ENCODE results near the gene OXNAD1.
"Not testable (repeated sequence)": the region's sequence is repeated elsewhere in the genome, so short reads cannot be mapped to it uniquely, and the experiment has no call there.

The OXNAD1 gene

DNA sequence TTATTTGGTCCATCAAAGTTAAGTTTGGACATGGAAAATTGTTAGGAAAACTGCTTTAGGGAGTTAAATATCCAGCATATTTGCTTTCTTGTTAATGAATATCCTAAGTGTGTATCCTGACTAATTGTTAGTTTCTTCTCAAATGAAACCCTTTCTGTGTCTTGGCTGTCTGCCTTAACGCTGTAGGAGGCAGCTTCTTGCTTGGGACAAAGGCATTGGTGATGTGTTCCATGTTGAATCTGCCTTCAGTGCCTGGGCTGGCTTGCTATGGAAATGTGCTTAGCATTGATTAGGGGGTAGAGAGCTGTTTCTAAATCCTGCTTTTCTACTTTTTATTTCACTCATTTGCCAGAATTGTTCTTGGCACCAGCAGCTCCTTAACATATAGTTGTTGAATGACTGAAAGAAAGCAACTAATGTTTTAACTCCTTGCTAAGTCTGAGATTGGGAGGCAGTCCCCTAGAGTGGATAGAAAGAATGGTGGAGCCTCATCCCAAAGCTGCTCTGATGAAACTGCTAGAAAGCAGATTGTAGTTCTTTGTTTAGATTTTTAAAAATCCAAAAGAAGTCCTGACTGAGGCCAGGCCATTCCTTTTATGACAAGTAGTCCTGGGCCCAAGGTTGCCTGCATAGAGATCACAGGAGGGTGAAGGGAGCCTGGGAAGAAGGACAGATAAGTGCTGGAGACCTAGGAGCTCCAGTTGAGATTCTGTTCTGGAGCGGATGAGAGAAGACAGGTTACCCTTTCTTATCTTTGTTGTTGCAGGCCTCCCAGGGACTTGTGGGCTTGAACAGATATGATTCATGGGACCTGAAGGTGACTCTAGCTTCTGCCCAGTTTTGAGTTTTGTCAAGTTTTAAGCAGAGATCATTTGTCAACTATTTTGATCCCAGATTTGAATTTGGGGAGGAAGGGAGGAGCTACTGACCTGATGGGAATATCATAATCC, 39.3 kb downstream of the OXNAD1 start:
- DNase-seq (ENCODE audit: low spot score) = no peak

DNA sequence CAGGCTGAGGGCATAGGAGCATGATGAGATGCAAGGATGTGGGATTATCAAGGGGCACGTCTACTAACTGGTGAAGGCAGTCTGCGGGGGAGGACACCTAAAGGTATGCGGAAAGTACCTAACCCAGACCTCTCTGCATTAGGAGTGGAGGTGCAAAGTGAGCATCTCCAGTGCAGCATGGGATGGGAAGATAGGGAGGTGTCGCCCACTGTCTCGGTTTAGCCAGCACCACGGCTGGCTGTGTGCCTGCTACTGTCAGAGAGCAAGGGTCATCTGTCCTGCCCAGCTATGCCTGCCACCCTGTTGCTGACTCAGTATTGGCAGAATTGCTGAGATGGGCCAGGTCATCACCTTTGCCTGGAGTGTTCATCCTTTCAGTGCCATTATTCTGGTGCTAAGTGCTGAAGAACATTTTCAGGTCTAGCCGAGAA, 40.1 kb downstream of the OXNAD1 start:
- peak; percentile 57 for DNase-seq (ENCODE audit: low spot score)

DNA sequence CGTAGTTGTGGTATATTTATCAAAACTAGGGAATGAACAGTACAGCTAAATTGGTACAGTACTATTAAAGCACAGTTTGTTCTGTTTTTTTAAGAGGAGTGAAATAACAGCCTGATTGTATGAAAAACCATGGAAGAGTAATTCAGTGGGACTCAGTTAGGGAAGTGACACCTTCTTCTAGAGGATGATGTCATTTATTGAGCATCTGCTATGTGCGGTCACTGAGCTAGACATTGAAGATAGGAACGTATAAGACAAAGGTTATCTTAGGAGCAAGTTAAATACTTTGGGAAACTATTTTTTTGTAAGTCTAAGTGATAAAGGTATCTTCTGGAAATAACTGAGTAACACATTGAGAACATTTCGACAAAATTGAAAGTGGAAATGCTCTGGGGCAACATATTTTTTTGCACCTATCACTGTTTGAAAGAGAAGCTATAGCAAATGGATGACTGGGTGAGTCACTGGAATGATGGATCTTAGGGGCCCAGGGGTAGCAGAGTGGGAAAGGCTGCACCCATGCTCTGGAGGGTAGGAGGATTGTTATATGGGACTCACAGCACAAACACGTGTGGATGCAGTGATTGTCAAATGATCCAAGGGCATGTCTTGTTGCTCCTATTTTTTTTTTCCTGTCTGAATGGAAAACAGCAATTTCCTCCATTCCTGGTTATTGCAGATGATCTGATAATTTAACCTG, 43.0 kb downstream of the OXNAD1 start:
- DNase-seq (ENCODE audit: low spot score) = no peak

DNA sequence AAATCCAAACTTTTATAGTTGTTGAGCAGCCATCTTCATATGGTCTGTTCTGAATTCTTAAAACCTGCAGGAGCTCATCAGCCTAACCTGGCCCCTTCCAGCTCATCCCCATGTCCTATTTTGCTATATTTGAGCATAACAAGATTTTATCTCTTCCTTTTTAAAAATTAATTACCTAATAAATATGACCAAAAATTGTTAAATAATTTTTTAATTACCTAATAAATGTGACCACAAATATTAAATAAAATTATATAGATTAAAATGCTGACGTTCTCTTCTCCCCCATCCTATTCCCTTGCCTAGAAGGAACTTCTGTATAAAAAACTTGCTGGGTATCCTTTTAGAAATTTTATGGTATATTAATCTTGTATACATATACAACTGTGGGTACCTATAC, 43.7 kb downstream of the OXNAD1 start:
- no peak for DNase-seq (ENCODE audit: low spot score)

DNA sequence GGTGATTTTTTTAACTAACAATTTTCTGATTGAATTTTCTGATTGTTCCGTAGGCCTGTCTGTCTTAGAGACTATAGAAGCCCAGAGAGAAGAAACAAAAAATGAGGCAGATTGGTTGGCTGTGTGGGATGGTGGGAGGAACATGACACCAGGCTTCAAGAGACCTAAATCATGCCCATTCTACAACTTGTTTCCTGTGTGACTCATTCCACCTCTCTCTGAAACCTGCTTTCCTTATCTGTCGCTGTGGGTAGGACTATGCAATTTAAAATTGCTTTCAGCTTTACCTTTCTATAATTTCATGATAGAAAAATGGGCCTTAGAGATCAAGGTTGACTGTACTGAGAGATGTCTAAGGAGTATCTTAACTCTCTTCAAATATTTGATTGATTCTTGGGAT, 44.5 kb downstream of the OXNAD1 start:
- DNase-seq (ENCODE audit: low spot score) = peak; percentile 83

DNA sequence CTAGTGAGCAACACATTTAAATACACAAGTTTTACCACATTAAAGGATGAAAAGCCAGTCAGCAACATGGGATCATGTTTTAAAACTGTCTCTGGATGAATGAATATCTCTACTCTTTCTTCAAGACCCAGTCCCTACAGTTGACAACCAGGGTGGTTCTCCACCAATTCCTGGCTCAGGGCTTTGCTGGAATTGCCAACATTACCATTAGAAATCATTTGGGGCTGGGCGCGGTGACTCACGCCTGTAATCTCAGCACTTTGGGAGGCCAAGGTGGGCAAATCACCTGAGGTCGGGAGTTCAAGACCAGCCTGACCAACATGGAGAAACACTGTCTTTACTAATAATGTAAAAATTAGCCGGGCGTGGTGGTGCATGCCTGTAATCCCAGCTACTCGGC, 45.5 kb downstream of the OXNAD1 start:
- DNase-seq (ENCODE audit: low spot score) = not testable (repeated sequence)

DNA sequence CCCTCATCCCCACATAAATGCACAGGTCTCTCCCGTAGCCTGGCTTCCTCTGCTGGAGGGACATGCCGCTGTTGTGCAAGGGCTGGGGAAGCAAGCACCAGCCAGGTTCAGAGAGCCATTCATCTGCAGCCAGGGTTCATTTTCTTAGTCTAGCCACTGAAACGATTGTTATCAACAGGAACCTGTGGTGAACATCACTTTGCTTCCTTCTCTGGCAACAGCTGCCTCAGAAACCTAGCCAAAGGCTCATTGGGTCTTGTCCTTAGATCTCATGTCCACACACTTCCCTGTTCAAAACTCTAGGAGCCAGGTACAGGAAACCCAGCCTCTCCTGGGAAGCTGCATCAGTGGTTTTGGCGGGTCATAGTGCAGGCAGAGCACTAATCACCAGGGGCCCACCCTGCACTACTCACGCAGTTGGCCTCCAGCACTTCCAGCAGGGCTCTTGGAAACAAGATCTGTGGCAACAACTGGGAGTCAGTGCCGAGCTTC, 47.0 kb downstream of the OXNAD1 start:
- peak; percentile 76 for DNase-seq (ENCODE audit: low spot score)

DNA sequence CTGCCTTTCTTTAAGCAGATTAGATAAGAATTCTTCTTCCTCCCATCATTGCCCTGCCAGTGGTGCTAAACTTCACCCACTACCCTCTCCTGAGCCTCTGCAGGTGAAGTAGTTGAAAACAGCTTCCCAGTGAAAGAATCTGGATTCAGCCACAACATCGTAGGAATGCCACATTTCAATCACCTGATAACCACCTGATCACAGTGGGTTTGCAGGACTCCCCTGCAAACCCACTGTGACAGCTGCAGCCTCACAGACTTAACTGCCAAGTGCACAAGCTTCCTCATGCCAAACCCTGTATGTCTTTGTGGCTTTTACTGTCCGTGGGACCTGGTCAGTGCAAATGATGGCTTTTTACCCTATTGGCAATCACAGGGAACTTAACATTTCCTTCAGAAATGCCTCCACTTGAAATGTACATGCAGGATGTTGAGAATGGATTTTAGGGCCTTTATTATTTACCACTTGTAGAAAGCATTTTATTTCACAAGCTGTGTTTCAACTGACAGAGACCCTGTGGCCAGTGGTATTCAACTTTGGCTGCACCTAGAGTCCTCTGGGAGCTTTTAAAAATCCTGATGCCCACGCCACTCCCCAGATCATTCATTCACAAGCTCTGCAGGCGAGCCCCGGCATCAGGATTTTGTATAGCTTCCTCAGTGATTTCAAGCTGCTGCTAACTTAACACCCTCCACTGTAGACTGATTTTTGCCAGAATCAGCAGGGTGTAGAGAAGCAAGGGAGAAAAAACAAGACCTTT, 49.1 kb downstream of the OXNAD1 start:
- DNase-seq (ENCODE audit: low spot score) = no peak

DNA sequence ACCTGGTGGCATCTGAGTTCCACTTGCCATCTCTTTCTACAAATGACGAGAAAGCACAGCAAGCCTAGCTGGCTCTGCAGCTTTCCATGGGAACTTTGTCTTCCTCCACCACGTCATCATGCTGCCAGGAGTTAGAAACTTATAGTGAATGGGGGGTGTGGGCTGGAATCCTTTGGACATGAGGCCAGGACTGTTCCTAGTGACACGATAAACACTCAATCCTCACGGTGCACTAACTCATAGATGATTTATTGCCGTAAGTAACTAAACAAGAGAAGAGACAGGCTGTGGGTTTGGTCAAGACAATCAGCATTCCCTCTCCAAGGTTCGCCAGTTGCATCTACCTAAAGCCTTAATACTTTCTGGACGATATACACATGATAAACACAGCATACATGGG, 50.6 kb downstream of the OXNAD1 start:
- DNase-seq (ENCODE audit: low spot score) = no peak

DNA sequence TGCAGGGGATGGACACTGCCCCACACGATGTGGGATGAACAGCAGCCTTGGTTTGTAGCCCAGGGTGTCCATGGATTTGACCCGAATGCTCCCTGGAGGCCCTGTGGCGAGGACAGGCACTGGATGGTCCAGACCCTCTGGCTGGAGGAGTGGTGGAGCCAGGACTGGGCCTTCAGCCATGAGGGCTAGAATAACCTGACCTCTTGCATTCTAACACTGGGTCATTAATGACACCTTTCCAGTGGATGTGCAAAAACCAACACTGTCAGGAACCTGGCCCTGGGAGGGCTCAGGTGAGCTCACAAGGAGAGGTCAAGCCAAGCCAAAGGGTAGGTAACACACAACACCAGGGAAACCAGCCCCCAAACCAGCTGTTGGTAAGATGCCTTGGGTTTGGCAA, 51.4 kb downstream of the OXNAD1 start:
- no peak for DNase-seq (ENCODE audit: low spot score)

DNA sequence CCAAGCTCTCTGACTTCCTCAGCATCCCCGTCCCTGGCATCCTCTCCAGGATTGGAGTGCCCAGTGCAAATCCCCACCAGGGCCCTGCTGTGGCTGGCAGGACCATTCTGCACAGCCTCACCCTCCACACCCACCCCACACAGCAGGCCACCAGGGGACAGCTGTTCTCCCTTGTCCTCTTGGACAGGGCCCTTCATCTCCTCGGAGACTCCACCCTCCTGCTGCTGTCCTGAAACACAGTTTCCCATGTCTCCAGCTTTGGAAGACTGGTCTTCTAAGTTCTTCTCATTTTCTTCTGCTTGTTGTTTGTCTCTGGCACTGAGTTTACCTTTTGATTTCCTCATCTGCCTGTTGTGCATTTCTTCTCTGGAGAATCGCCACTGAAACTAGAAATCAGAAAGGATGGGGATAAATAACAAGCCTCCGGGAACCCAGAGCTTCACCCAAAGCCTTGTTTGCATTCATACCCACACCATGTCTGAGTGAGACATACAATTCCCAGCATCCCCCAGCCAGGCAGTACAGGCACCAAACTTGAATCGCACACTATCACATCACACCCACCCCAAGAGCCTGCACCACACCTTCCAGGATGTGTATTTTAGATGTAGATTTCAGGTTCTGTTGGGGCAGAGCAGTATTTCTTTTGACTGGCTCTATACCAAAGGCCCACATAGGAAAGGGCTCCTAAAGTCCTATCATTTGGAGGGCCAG, 52.0 kb downstream of the OXNAD1 start:
- no peak for DNase-seq (ENCODE audit: low spot score)

DNA sequence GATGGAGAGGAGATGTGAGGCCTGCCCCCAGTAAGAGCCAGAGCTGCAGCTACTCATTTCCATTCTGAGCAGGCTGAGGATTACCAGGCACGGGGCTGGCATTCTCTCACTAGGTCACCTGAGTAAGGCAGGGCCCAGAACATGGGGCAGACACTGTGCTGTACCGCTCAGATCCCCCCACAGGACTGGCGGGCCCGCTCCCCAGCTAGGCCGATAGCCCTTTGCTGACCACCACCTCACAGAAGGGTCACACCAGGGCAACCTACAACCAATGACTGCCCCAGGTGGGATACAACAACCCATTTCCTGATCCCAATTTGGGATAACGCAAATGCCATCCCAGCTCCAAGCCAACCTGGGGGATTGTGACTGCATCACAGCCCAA, 52.5 kb downstream of the OXNAD1 start:
- DNase-seq (ENCODE audit: low spot score) = no peak

DNA sequence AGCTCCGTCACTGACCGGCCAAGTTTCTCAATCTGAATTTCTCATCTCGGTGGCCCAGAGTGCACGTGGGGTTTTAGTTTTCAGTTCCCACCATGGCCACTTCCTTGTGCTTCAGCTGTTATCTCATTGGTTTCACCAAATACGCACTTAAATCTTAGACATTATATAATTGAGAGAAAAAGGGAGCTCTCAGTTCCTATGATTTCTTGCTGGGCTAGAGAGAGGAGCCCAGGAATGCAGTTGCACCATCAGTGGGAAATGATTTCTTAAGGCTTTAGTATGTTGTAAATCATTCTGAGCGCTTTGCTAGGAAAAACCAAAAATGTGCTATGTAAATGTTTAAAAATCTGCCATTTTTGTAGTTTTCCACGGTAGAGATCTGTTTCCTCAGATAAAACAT, 53.2 kb downstream of the OXNAD1 start:
- DNase-seq (ENCODE audit: low spot score) = no peak

DNA sequence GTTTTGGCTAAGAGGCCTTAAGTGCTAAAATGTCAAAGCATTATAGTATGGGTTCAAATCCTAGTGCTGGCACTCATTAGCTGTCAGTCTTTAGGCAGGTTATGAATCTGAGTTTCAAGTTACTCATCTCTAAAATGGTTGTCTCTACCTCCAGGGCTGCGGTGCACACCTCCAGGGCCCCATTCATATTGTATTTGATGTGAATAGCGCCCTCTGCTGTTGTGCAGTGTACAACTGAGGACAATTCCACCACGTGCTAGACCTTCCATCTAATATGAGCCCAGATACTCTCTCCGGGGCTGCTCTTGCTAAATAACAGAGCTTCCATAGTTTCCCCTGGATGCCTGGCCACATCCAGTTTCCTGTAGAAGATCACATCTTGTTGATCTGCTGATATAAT, 54.3 kb downstream of the OXNAD1 start:
- DNase-seq (ENCODE audit: low spot score) = peak; percentile 87

DNA sequence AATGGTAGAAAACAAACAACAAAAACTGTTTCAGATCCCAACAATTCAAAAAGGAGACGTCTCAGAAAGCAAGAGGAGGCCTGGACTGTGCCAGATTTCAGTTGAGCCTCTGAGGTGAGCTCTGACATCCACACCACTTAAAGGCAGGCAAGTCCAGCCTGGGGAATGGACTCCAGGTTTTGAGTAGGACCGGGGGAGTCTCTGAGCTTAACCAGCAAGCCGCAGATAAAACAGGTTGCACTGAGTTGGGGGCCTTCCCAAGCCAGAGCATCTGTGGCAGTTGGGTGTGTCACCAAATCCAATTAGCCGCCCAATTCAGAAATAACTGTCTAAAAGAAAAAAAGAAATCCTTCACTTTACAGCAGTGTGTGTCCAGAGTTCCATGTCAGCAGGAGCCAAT, 54.7 kb downstream of the OXNAD1 start:
- DNase-seq (ENCODE audit: low spot score) = no peak

DNA sequence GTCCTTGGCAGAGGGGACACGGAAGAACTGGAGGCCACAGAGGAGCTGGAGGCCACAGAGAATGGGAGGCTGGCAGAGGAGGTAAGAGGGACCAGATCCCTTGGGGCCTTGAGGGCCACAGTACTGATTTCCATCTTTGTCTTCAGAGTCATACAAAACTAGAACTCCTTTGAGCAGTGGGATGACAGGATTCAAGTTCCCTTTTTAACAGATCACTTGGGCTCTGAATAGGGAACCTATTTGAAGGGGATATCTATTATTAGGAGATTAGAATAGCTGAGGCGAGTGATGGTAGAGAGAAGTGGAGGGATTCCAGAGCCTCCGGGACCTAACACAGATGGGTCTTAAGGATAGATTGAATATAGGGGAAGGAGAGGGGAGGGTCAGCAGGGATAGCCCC, 55.7 kb downstream of the OXNAD1 start:
- no peak for DNase-seq (ENCODE audit: low spot score)

DNA sequence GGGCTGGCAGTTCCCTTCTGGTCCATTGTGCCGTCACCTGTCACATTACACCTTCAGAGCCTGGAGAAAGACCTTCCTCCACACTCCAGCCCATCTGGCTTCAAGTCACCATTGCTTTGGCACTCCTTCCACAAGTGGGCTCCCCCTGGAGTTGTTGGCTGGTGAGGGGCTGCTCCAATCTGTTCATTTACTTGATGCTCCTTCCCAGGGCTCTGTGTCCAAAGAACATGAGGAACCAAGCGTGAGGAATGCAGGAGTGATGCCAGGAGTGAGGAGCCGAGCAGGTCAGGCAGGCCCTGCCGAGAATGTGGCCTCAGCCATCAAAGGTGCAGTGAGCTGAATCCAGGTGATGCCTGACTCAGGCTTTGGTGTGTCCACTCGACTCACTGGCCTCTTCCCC, 57.2 kb downstream of the OXNAD1 start:
- DNase-seq (ENCODE audit: low spot score) = no peak

DNA sequence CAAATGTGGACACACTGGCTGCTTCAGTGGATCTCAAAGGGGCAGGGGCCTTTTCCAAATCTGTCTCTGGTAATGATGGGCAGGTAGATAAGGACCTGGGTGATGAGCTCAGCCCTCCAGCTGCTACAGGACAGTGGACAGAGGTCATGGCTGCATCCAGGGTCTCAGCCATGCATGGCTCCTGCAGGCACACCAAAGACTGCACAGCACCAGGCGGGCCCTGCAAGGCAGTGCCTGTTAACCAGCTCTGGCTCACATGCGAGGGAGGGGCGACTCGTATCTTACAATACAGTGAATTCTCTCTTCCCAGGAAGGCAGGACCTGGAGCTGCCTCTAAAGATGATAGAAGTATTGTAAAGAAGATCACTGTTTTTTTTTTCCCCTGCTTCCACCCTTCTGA, 58.7 kb downstream of the OXNAD1 start:
- DNase-seq (ENCODE audit: low spot score) = no peak

DNA sequence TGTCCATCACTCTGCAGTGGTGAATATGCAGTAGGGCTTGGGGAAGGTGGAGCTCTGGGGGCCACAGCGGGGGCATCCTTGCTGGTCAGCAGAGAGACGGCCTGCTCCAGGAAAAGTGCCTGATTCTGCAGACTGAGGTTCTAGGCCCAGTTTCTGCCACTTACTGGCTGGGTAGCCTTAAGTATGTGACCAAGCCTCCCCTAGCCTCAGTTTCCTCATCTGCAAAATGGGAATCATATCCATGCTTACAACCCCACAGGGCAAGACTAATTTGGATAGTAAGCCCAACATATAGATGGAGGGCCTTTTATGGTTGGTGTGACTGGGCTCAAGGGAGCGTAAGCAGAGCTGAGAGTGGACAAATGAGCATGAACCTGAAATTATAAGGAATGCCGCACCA, 60.8 kb downstream of the OXNAD1 start:
- DNase-seq (ENCODE audit: low spot score) = no peak

DNA sequence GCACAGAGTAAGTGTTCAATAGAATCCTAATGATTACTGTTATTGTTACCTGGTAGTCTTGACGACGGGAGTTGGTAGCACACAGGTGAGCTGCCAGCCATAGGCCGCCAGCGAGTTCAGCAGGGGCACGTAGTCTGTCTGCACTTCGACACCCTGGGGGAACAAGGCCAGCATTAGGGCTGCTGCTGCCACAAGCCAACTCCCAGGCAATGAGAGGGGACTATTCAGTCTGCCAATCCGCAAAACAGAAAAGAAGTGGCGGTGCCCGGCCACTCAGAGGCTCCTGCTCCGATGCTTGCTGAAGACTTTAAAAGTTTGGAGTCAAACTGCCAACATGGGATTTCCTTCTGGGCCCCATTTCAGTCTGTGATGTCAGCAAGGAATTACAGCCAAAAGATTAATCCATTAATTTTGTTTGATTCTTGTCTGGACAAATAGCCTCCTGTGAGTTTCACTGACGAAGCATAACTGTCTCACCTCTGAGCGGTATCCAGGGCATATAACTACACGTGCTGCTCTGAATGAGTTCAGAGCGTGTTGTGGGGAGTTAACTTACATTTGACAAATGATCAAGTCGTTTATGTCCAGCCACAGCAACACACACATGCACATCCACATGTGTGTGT, 61.8 kb downstream of the OXNAD1 start:
- no peak for DNase-seq (ENCODE audit: low spot score)

DNA sequence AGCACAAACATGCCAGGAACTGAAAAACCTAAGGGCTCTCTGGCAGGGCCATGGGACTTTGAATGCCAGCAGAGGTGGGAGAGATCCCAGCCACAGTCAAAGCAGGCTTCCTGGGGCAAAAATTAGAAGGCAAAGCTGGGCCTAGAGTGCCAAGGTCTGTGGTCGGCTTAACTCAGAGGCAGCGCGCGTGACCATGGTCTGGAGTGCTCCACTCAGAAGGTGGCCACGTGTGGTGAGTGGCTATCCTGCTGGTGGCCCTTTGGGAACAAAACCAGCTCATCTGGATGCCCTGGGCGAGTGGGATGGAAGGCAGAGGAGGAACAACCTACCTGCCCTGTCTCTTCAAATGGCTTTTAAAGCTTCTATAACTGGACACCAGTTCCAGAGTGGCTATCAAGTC, 63.1 kb downstream of the OXNAD1 start:
- DNase-seq (ENCODE audit: low spot score) = no peak
